Measurements from ENCODE around the gene ZFR. TPM values are rescaled to one million over a fixed set of nuclear protein-coding genes. Genes with fewer than 3 reads are reported as not detected.
"Not testable (repeated sequence)": the region's sequence is repeated elsewhere in the genome, so short reads cannot be mapped to it uniquely, and the experiment has no call there.

Gene ZFR
- total RNA-seq, 1 donor from 2014 or later: 25.8 TPM

DNA sequence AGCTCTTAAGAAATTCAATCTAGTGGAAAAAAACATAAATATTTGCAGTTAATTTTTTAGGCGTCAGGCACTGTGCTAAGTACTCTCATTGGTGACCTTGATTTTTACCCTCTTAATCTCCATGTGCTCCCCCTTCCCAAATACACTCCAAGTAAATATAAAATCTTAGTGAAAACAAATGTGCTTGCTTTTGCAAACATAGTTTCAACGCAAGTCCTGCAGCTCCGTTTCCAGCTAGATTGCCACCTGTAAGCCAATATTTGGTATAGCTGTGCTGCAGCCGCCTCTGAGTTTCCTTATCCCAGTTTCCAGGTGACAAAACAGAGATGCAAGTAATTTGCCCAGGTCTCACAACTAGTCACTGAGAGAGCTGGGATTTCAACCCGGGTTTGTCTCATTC, 129.9 kb downstream of the ZFR start:
- H3K9me3 ChIP-seq: no peaks in the 10 kb centered on the region
- H3K27ac ChIP-seq: no peak overlapping the region
- DNase-seq (ENCODE audit: low spot score in 2 of 2): no peak
- no peaks in the 10 kb centered on the region for H3K27me3 ChIP-seq
- intact Hi-C loops (cut with DNase I): loop anchor here (5.0 kb wide), 4 partner anchors 82 to 1128 kb away; partner anchors contain the start of genes C5orf22, DROSHA, TARS1 and ZFR
- H3K4me3 ChIP-seq: no peak overlapping the region
- no peaks in the 10 kb centered on the region for H3K36me3 ChIP-seq
- TF ChIP-seq, protein P1, sequence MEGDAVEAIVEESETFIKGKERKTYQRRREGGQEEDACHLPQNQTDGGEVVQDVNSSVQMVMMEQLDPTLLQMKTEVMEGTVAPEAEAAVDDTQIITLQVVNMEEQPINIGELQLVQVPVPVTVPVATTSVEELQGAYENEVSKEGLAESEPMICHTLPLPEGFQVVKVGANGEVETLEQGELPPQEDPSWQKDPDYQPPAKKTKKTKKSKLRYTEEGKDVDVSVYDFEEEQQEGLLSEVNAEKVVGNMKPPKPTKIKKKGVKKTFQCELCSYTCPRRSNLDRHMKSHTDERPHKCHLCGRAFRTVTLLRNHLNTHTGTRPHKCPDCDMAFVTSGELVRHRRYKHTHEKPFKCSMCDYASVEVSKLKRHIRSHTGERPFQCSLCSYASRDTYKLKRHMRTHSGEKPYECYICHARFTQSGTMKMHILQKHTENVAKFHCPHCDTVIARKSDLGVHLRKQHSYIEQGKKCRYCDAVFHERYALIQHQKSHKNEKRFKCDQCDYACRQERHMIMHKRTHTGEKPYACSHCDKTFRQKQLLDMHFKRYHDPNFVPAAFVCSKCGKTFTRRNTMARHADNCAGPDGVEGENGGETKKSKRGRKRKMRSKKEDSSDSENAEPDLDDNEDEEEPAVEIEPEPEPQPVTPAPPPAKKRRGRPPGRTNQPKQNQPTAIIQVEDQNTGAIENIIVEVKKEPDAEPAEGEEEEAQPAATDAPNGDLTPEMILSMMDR (IDR thresholded peaks at IDR 0.05): no peak
- peaks cover 6 to 8% of the 10 kb centered on the region in 2 donors for H3K4me1 ChIP-seq

DNA sequence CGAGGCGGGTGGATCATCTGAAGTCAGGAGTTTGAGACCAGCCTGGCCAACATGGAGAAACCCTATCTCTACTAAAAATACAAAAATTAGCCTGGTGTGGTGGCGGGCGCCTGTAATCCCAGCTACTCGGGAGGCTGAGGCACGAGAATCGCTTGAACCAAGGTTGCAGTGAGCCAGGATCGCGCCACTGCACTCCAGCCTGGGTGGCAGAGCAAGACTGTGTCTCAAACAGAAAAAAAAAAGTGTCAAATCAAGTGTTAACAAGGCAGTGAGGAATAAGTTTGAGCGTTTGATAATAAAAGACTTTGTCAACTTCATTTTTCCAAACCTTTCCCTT, 130.4 kb downstream of the ZFR start:
- H3K4me3 ChIP-seq: peak overlapping the region in 1 of 2 donors; percentile 80
- intact Hi-C loops (cut with DNase I): loop anchor here (5.0 kb wide), 4 partner anchors 82 to 1128 kb away; partner anchors contain the start of genes C5orf22, DROSHA, TARS1 and ZFR
- H3K4me1 ChIP-seq; H3K27ac ChIP-seq; H3K9me3 ChIP-seq; H3K27me3 ChIP-seq; DNase-seq (ENCODE audit: low spot score in 2 of 2); H3K36me3 ChIP-seq: not testable (repeated sequence)

DNA sequence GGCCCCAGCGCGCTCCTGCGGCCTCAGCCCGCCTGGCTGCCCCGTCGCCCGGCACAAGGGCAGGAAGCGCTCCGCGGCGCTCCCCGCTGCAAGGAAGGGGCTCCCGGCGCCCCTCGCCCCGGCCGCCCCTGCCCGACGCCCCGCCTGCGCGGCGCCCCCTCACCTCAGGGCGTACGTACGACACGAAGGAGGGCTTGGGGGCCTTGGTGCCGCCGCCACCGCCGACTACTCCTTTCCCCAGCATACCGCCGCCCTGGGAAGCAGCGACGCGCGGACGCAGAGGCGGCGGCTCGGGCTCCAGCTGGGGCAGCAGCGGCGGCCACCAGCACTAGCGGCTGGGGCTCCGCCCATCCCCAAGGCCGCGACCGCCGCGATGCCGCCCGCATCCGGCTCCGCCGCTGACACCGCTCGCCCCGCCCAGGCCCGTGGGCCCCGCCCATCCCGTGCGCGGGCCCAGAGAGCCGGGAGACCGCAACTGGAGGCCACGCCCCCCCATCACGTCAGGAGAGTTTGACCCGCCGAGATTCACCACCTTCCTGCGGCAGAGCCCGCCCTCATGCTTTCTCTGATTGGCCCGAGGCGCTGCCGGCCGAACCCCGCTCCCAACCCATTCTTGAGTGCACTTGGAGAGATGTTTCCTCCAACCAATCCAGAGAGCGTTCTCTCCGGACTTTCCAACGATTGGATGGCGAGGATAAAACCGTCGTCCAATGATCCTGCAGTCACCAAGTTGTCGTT, 131.8 kb downstream of the ZFR start, which contains the start of gene MTMR12:
MTMR12 (minus strand) TSS at position 345 of the 738 bp plus-strand sequence; CDS start at position 244, 101 bp downstream.
- peak; percentile 99 to 100 for DNase-seq (ENCODE audit: low spot score in 2 of 2)
- H3K9me3 ChIP-seq: no peaks in the 10 kb centered on the region
- TF ChIP-seq, protein P1 (IDR thresholded peaks at IDR 0.05): no peak
- H3K4me3 ChIP-seq: peak within 1 kb of the TSS; percentile 80 to 95
- H3K27me3 ChIP-seq: no peaks in the 10 kb centered on the region
- H3K36me3 ChIP-seq: no peaks in the 10 kb centered on the region
- intact Hi-C loops (cut with DNase I): loop anchor here (2.0 to 5.0 kb wide), 6 partner anchors 80 to 1130 kb away; partner anchors contain the start of genes C5orf22, DROSHA, GOLPH3 and SUB1
- peak within 1 kb of the TSS; percentile 94 to 95 for H3K27ac ChIP-seq
- H3K4me1 ChIP-seq: peaks cover 6 to 14% of the 10 kb centered on the region in 2 donors

DNA sequence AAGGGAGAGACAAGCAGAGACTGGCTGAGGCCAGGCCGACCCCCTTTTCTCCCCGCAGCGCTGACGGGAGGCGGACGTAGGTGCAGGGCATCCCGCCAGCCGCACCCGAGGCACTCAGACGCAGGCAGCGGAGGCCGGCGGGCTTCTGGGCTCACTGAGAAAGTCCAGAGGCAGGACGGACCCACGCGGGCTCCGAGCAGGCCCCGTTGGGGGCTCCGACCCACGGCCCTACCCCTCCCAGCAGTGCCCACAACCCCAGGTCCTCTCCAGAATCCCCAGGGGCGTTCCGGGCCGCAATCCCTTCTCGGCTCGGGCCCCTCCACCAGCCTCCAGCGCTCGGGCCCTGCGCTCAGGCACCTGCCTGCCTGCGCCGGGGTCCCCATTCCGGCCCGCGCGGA, 132.3 kb downstream of the ZFR start:
- Histone ChIP-seq H3K27ac (peak overlapping the region; percentile 94 to 95), H3K4me1 (peaks cover 6 to 14% of the 10 kb centered on the region in 2 donors), H3K9me3 (no peaks in the 10 kb centered on the region), H3K4me3 (peak overlapping the region; percentile 78 to 95), H3K36me3 (no peaks in the 10 kb centered on the region), H3K27me3 (no peaks in the 10 kb centered on the region)
- TF ChIP-seq, protein P1 (IDR thresholded peaks at IDR 0.05): no peak
- intact Hi-C loops (cut with DNase I): loop anchor here (2.0 to 5.0 kb wide), 6 partner anchors 80 to 1130 kb away; partner anchors contain the start of genes C5orf22, DROSHA, GOLPH3 and SUB1
- DNase-seq (ENCODE audit: low spot score in 2 of 2): peak in 1 of 2 donors; percentile 82

DNA sequence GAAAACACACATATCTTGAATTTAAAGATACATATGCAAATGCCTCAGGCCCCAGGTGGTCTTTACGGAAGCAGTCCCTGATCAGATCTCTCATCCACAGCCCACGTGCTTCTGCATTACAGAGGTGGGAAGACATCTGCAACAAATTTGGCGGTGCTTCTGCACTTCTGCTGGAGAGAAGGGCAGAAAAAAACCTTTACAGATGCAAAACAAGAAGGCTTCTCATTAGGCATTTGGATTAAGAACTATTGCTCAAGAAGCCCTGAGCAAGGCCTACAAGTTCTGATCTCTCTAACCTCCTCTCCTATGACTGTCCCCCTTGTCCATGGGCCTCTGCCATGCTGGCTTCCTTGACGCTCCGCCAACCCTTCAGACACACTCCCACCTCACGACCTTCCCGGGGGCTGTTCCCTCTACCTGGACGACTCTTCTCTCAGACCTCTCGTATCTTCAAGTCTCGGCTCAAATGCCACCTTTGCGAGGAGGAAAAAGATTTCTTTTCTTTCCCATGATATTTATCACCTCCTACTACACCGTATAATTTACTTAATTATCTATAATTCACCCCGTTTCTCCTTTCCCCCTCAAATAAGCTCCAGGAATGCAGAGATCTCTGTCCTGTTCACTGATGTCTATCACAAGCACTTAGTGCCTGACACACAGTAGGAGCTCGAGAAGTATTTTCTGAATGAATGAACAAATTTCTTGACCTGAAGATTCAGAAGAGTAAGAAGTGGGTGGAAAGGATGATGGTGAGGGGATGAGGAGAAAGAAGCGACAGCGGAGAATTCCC, 132.9 kb downstream of the ZFR start:
- peaks cover 6 to 14% of the 10 kb centered on the region in 2 donors for H3K4me1 ChIP-seq
- H3K27ac ChIP-seq: peak overlapping the region; percentile 94 to 95
- intact Hi-C loops (cut with DNase I): loop anchor here (2.0 to 5.0 kb wide), 6 partner anchors 79 to 1131 kb away; partner anchors contain the start of genes C5orf22, DROSHA, GOLPH3 and SUB1

More for the DNA sequence above, 132.9 kb downstream of the ZFR start:
- Histone ChIP-seq H3K27me3 (no peaks in the 10 kb centered on the region), H3K9me3 (no peaks in the 10 kb centered on the region), H3K36me3 (no peaks in the 10 kb centered on the region), H3K4me3 (peak overlapping the region; percentile 78 to 95)
- TF ChIP-seq, protein P1 (IDR thresholded peaks at IDR 0.05): no peak
- no peak for DNase-seq (ENCODE audit: low spot score in 2 of 2)
